Activated CD4-positive, alpha-beta memory T cell treated with anti-CD3 and anti-CD28 coated beads for 36 hours (primary cell): ENCODE results near the gene C5orf58. TPM values are rescaled to one million over a fixed set of nuclear protein-coding genes. Genes with fewer than 3 reads are reported as not detected.

Experiments
- CTCF ChIA-PET: fragments of 350-600 bp; sonication (Branson Sonifier 250); formaldehyde crosslinking; loops from one replicate; lab custom pipeline; 2021; ENCODE audit warnings: antibody characterized with exemption, inconsistent platforms; lab: Charles Lee
- POLR2A ChIA-PET: fragments of 350-600 bp; sonication (Branson Sonifier 250); formaldehyde crosslinking; loops from one replicate; lab custom pipeline; 2021; ENCODE audit warnings: antibody characterized with exemption; lab: Charles Lee
- DNase-seq: peaks from one replicate; pipeline ENCODE4 v3.0.0-alpha.2; 2020
- H3K27ac Mint-ChIP-seq: one replicate; pipeline ENCODE4 v1.8.0; 2021; ENCODE audit warnings: mixed read lengths
- H3K27me3 Mint-ChIP-seq: one replicate; pipeline ENCODE4 v1.8.0; 2021; ENCODE audit warnings: mixed read lengths
- H3K36me3 Mint-ChIP-seq: one replicate; pipeline ENCODE4 v1.8.0; 2021; ENCODE audit warnings: mixed read lengths
- H3K4me1 Mint-ChIP-seq: one replicate; pipeline ENCODE4 v1.8.0; 2021; ENCODE audit warnings: low read depth, mixed read lengths
- H3K4me3 Mint-ChIP-seq: one replicate; pipeline ENCODE4 v1.8.0; 2021; ENCODE audit warnings: mild to moderate bottlenecking, mixed read lengths
- H3K9me3 Mint-ChIP-seq: one replicate; pipeline ENCODE4 v1.8.0; 2021; ENCODE audit warnings: mixed read lengths
- intact Hi-C: fragments of 100-400 bp; cut with micrococcal nuclease; formaldehyde crosslinking; loops from one replicate; pipeline ENCODE4 v1.15.1; 2023
- total RNA-seq, 2 experiments: library from RNA; stranded (reverse); gene quantifications; one replicate each; pipeline ENCODE4 v1.2.3, GENCODE V29; 2021

C5orf58 gene
- total RNA-seq, 2 experiments from 2014 or later: not detected

DNA sequence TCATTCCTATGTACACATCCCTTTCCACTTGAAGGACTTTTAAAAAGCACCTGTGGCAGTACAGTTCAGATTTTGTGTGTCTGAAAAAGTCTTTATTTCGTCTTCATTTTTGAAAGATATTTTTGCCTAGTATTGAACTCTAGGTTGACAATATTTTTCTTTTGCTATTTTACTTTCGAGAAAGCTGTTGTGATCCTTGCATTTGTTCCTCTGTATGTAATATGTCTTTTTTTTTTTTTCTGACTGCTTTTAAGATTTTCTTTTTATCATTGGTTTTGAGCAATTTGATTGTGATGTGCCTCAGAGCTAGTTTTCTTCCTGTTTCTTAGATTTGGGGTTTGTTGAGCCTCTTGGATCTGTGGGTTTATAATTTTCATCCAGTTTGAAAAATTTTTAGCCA, 51.4 kb downstream of the C5orf58 start:
- H3K4me3 Mint-ChIP-seq: no peak overlapping the region
- H3K27me3 Mint-ChIP-seq: no peaks in the 10 kb centered on the region
- no peak for DNase-seq
- H3K36me3 Mint-ChIP-seq: peaks cover 76% of the 10 kb centered on the region
- H3K4me1 Mint-ChIP-seq: peaks cover 99% of the 10 kb centered on the region
- H3K9me3 Mint-ChIP-seq: no peaks in the 10 kb centered on the region
- ChIA-PET CTCF (interaction anchor here (0.7 to 2.4 kb wide), 2 partner anchors 9 to 18 kb away, joined by 3 to 13 read pairs; no protein-coding TSS in a partner anchor), POLR2A (interaction anchor here (1.5 to 1.7 kb wide), 2 partner anchors 9 to 12 kb away, joined by 4 to 9 read pairs; no protein-coding TSS in a partner anchor)
- H3K27ac Mint-ChIP-seq: peak overlapping the region; percentile 99
- intact Hi-C loops: no loop called here

DNA sequence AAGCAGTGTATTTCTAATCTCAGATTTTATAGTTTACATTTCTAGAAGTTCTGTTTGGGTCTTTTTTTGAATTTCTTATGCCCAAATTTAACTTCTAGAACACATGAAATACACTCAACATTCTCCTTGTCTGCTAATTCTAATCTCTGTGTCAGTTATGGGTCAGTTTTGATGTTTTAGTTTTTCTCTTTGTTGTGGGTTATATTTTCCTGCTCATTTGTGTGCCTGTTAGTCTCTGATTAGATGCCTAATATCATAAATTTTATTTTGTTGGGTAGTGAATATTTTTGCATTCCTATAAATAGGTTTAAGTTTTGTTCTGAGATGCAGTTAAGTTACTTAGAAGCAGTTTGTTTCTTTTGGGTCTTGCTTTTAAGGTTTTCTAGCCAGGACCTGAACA, 52.4 kb downstream of the C5orf58 start:
- Mint-ChIP-seq H3K9me3 (no peaks in the 10 kb centered on the region), H3K4me1 (peaks cover 99% of the 10 kb centered on the region), H3K27me3 (no peaks in the 10 kb centered on the region), H3K27ac (peak overlapping the region; percentile 99), H3K36me3 (peaks cover 82% of the 10 kb centered on the region), H3K4me3 (no peak overlapping the region)
- POLR2A ChIA-PET: interaction anchor here (1.5 kb wide), 1 partner anchor 8 kb away, joined by 4 read pairs; no protein-coding TSS in a partner anchor
- intact Hi-C loops: loop anchor here (1.0 kb wide), 1 partner anchor 8 kb away; no protein-coding TSS in a partner anchor
- no peak for DNase-seq
- CTCF ChIA-PET: no interaction called here

DNA sequence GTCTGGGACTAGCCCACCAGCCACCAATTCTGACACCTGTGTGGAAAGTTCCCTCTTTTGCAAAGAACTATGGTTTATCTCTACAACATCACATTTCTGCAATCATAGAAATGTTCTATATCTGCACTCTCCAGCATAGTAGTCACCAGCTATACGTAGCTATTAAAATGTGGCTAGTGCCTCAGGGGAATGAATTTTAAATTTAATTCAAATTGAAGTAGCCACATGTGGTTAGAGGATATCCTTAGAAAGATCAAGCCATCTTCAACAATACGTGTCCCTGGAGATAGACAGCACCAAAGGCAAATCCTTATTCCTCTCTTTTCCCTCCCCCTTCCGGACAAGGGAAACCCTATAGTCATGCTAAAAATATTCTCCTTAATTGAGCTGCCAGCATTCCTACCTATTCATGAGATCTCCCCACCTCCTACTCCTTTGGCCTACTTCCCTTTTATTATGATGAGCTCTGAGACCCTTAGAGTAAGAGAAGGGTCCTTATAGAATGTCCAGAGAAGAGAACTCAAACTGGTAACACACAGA, 53.7 kb downstream of the C5orf58 start:
- POLR2A ChIA-PET: interaction anchor here (1.3 to 12.8 kb wide), 7 partner anchors 8 to 48 kb away, joined by 4 to 113 read pairs (median 7); partner anchors contain the start of gene LCP2
- no peak for DNase-seq
- CTCF ChIA-PET: interaction anchor here (1.4 to 4.4 kb wide), 4 partner anchors 18 to 52 kb away, joined by 3 to 25 read pairs (median 8); no protein-coding TSS in a partner anchor
- Mint-ChIP-seq H3K4me3 (no peak overlapping the region), H3K36me3 (peaks cover 91% of the 10 kb centered on the region), H3K9me3 (no peaks in the 10 kb centered on the region), H3K27ac (peak overlapping the region; percentile 99), H3K4me1 (peaks cover 100% of the 10 kb centered on the region), H3K27me3 (no peaks in the 10 kb centered on the region)
- intact Hi-C loops: no loop called here

DNA sequence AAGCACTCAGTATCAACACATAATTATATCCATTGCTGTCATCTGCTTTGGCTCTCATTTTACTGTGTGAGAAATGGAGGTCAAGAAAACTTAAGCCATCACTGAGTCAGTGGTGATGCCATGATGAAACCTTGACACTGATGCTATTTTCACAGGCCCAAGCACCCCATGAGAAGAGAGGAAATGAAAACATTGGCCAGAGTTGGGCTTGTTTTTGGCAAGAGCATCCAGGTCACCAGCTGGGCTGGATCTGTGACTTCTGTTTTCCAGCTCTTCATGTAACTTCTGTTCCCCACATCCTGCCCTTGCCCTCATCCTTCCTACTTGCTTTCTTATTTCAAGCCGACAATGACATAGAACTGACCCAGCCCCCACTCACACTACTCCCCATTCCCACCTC, 54.7 kb downstream of the C5orf58 start:
- H3K36me3 Mint-ChIP-seq: peaks cover 93% of the 10 kb centered on the region
- no peaks in the 10 kb centered on the region for H3K27me3 Mint-ChIP-seq
- ChIA-PET CTCF (interaction anchor here (1.0 to 4.4 kb wide), 5 partner anchors 19 to 62 kb away, joined by 3 to 25 read pairs (median 7); no protein-coding TSS in a partner anchor), POLR2A (interaction anchor here (0.9 to 12.8 kb wide), 9 partner anchors 9 to 47 kb away, joined by 3 to 113 read pairs (median 6); partner anchors contain the start of gene LCP2)
- H3K4me3 Mint-ChIP-seq: no peak overlapping the region
- H3K4me1 Mint-ChIP-seq: peaks cover 100% of the 10 kb centered on the region
- no peaks in the 10 kb centered on the region for H3K9me3 Mint-ChIP-seq
- DNase-seq: peak; percentile 47
- intact Hi-C loops: loop anchor here (1.0 kb wide), 1 partner anchor 8 kb away; no protein-coding TSS in a partner anchor
- H3K27ac Mint-ChIP-seq: peak overlapping the region; percentile 99

DNA sequence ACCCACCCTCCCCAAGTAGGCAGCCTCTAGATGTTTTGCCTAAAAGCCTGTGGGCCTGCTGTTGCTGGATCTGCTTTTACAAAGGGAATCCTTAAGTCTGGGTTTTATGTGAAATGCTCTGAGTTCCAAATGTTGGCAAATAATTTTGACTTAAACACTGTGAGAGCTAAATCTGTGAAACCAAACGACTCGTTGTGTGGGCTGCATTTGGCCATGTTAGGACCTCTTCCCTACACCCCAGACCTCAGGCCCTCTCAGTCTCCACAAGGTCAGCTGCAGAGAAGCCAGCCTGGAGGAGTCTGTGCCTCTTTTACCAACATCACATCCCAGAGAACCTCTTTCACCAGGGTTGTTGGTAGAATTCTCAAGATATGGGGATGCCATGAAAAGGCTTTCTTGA, 55.4 kb downstream of the C5orf58 start:
- Mint-ChIP-seq H3K27me3 (no peaks in the 10 kb centered on the region), H3K27ac (peak overlapping the region; percentile 99), H3K36me3 (peaks cover 96% of the 10 kb centered on the region), H3K9me3 (no peaks in the 10 kb centered on the region), H3K4me3 (no peak overlapping the region), H3K4me1 (peaks cover 100% of the 10 kb centered on the region)
- ChIA-PET POLR2A (interaction anchor here (1.2 to 12.8 kb wide), 7 partner anchors 8 to 46 kb away, joined by 3 to 113 read pairs (median 7); no protein-coding TSS in a partner anchor), CTCF (interaction anchor here (1.4 to 4.4 kb wide), 7 partner anchors 9 to 51 kb away, joined by 3 to 25 read pairs (median 7); partner anchors contain the start of gene LCP2)
- DNase-seq: no peak
- intact Hi-C loops: no loop called here

DNA sequence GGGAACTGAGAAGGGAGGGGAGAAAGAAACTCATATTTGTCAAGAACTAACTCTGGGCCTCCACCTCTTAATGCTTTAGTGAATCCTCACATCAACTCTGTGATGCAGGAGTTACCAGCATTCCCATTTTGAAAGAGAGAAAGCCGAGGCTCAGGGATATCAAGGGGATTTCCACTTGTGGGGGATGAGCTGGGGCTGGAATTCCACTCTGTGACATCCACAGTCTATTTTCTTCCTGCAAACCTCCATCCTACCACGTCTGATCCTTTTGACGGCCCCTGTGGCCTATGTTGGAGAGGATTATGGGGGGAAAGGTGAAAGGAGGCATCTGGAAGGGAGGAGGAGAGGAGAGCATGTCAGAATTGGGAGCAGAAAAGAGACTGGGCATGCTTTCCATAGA, 55.8 kb downstream of the C5orf58 start:
- H3K4me1 Mint-ChIP-seq: peaks cover 100% of the 10 kb centered on the region
- no peak for DNase-seq

DNA sequence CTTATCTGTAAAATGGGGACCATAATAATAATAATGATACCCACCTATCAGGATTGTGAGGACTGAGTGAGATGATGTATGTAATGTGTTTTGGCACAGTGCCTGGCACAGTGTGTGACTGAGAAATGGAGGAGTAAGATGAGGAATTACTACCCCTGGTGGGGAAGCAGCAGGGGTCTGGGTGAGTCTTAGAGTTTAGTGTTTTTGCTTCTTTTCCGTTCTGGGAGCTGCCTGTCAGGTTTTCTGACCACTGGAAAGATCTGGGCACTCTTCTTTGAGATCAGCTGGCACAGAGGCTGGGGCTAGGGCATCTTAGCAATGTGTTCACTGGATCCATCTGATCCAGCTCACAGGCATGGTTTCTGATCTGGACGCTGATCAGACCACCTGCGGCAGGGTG, 56.3 kb downstream of the C5orf58 start:
- Mint-ChIP-seq H3K27me3 (no peaks in the 10 kb centered on the region), H3K36me3 (peaks cover 96% of the 10 kb centered on the region), H3K4me1 (peaks cover 100% of the 10 kb centered on the region), H3K27ac (peak overlapping the region; percentile 99), H3K9me3 (no peaks in the 10 kb centered on the region), H3K4me3 (peak overlapping the region; percentile 30)
- intact Hi-C loops: loop anchor here (1.0 kb wide), 1 partner anchor 8 kb away; the partner anchor contains the start of gene LCP2
- ChIA-PET CTCF (interaction anchor here (1.1 to 11.1 kb wide), 6 partner anchors 9 to 50 kb away, joined by 3 to 137 read pairs (median 10); partner anchors contain the start of gene LCP2), POLR2A (interaction anchor here (1.0 to 13.2 kb wide), 5 partner anchors 9 to 43 kb away, joined by 3 to 144 read pairs (median 22); partner anchors contain the start of gene LCP2)
- peak; percentile 46 for DNase-seq

More for the DNA sequence above, 55.8 kb downstream of the C5orf58 start:
- intact Hi-C loops: no loop called here
- ChIA-PET CTCF (interaction anchor here (1.4 to 11.1 kb wide), 5 partner anchors 9 to 50 kb away, joined by 5 to 137 read pairs (median 12); partner anchors contain the start of gene LCP2), POLR2A (interaction anchor here (1.0 to 13.2 kb wide), 6 partner anchors 9 to 46 kb away, joined by 3 to 144 read pairs (median 10); partner anchors contain the start of gene LCP2)
- Mint-ChIP-seq H3K9me3 (no peaks in the 10 kb centered on the region), H3K27ac (peak overlapping the region; percentile 99), H3K4me3 (peak overlapping the region; percentile 33), H3K36me3 (peaks cover 96% of the 10 kb centered on the region), H3K27me3 (no peaks in the 10 kb centered on the region)

DNA sequence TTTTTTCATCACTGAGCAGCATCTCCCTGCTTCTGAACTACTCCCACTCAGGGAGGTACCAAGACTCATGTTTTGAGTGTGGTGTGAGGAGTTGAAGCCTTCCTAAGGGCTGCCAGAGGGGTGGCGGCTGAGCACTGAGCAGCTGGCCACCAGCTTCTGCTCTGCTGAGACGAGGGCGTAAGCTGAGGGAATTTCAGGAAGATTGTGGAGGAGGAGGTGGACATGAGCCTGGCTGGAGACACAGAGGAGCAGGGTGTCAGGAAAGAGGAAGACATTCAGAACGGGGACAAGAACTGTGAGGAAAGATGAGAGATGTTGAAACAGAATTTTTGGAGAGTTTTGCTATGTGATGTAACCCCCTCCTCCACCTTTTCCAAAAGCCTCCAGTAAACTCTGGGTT, 57.0 kb downstream of the C5orf58 start:
- Mint-ChIP-seq H3K4me3 (peak overlapping the region; percentile 62), H3K36me3 (peaks cover 96% of the 10 kb centered on the region), H3K9me3 (no peaks in the 10 kb centered on the region), H3K27me3 (no peaks in the 10 kb centered on the region), H3K27ac (peak overlapping the region; percentile 99), H3K4me1 (peaks cover 100% of the 10 kb centered on the region)
- intact Hi-C loops: loop anchor here (1.0 to 10.0 kb wide), 3 partner anchors 8 to 1885 kb away; partner anchors contain the start of gene LCP2
- ChIA-PET POLR2A (interaction anchor here (1.0 to 13.2 kb wide), 4 partner anchors 8 to 43 kb away, joined by 6 to 144 read pairs (median 68); partner anchors contain the start of gene LCP2), CTCF (interaction anchor here (1.1 to 11.1 kb wide), 7 partner anchors 8 to 49 kb away, joined by 3 to 137 read pairs (median 7); partner anchors contain the start of gene LCP2)
- no peak for DNase-seq

DNA sequence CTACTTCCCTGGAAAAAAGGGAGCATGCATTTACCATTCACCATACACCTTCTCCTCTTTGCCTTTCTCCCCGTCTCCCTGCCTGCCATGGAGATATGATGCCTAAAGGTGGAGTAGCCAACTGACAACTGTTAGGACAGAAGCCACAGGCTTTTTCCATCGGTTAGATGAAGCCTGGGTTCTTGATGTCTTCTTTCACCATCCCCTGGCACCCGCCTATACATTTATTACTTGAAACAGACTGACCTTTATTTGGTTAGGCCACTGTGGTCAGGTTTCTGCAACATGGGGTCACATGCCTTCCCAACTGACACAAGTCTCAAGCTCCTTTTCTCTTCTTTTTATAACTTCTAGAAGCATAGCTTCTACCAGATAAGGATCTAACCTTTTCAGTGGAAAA, 57.7 kb downstream of the C5orf58 start:
- ChIA-PET POLR2A (interaction anchor here (1.7 to 13.2 kb wide), 4 partner anchors 11 to 42 kb away, joined by 6 to 144 read pairs (median 68); no protein-coding TSS in a partner anchor), CTCF (interaction anchor here (0.8 to 11.1 kb wide), 6 partner anchors 13 to 65 kb away, joined by 4 to 137 read pairs (median 60); no protein-coding TSS in a partner anchor)
- Mint-ChIP-seq H3K9me3 (no peaks in the 10 kb centered on the region), H3K4me1 (peaks cover 92% of the 10 kb centered on the region), H3K27ac (peak overlapping the region; percentile 99), H3K36me3 (peaks cover 96% of the 10 kb centered on the region), H3K4me3 (peak overlapping the region; percentile 6), H3K27me3 (no peaks in the 10 kb centered on the region)
- intact Hi-C loops: loop anchor here (10.0 kb wide), 2 partner anchors 486 to 1884 kb away; no protein-coding TSS in a partner anchor
- no peak for DNase-seq

DNA sequence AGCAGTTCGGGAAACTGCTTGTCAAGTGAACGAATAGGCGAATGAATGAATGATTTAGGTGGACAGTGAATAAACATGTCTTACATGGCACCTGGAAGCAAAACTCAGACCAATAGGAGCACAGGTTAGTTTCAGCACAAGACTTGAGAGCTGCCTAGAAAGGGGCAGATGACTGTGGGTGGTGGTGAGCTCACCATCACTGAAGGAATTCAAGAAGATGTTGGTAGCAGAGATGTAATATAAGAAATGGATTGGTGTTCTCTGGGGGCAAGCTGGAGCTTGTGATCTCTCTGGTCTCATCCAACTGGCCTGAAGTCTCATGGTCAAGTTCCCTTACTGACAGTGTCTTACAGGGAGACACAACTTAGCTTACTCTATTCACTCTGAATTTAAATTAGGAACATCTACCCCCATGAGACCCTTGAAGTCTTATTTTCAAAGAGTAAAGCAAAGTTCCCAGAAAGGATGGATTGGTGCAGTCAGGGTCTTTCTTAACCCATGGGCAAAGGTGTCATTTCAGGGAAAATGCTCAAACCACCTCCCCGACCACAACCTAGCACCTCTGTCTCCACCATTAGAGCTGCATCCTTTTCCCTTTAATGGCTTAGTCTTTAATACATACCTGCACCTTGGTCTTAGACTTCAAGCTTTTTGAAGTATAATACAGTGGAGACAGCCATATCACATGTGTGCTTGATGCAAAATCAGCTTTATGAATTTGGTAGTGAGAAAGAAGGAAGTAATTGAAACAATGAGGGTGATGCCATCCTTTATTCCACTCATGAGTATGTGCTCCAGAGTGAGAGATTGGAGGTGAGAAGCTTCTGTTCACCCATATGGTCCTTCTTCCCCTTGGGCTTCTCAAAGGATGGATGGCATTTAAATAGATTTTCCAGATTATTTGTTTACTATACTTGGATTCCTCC, 59.7 kb downstream of the C5orf58 start:
- ChIA-PET CTCF (interaction anchor here (0.7 to 11.1 kb wide), 10 partner anchors 10 to 66 kb away, joined by 3 to 137 read pairs (median 8); no protein-coding TSS in a partner anchor), POLR2A (interaction anchor here (1.6 to 13.2 kb wide), 6 partner anchors 10 to 40 kb away, joined by 7 to 144 read pairs (median 50); no protein-coding TSS in a partner anchor)
- intact Hi-C loops: loop anchor here (1.0 to 10.0 kb wide), 3 partner anchors 7 to 1882 kb away; no protein-coding TSS in a partner anchor
- no peak for DNase-seq
- Mint-ChIP-seq H3K27ac (peak overlapping the region; percentile 99), H3K27me3 (no peaks in the 10 kb centered on the region), H3K36me3 (peaks cover 95% of the 10 kb centered on the region), H3K4me1 (peaks cover 73% of the 10 kb centered on the region), H3K4me3 (peak overlapping the region; percentile 99), H3K9me3 (no peaks in the 10 kb centered on the region)
